Measurements from ENCODE around the gene LNX1. TPM values are rescaled to one million over a fixed set of nuclear protein-coding genes. Genes with fewer than 3 reads are reported as not detected.

The LNX1 gene
- total RNA-seq, 1 donor from 2014 or later, result not detected

GRCh38 chr4:53596901-53597300, 5.6 kb upstream of the LNX1 start:
- H3K36me3 Mint-ChIP-seq (ENCODE audit: low read depth), result no peaks in the 10 kb centered on the region
- no peak overlapping the region for H3K27ac Mint-ChIP-seq
- POLR2A ChIA-PET, result no interaction called here
- ATAC-seq (ENCODE audit: low read depth) (no peak), DNase-seq (no peak)
- peaks cover 18% of the 10 kb centered on the region for H3K27me3 Mint-ChIP-seq
- CTCF ChIA-PET, result no interaction called here
- H3K4me3 Mint-ChIP-seq, result no peak overlapping the region
- intact Hi-C loops (cut with micrococcal nuclease), result no loop called here
- TF ChIP-seq CTCF (IDR thresholded peaks at IDR 0.05), result no peak
- peaks cover 10% of the 10 kb centered on the region for H3K4me1 Mint-ChIP-seq
- H3K9me3 Mint-ChIP-seq, result no peaks in the 10 kb centered on the region

- no peak for DNase-seq
- ATAC-seq (ENCODE audit: low read depth), result no peak
- Mint-ChIP-seq H3K27me3 (peaks cover 23% of the 10 kb centered on the region), H3K4me3 (no peak overlapping the region), H3K27ac (no peak overlapping the region), H3K36me3 (ENCODE audit: low read depth) (no peaks in the 10 kb centered on the region), H3K4me1 (peaks cover 14% of the 10 kb centered on the region), H3K9me3 (no peaks in the 10 kb centered on the region)
- intact Hi-C loops (cut with micrococcal nuclease), result no loop called here
- ChIA-PET CTCF (no interaction called here), POLR2A (no interaction called here)
- no peak for TF ChIP-seq CTCF (IDR thresholded peaks at IDR 0.05)
These were observed 4.5 kb upstream of the LNX1 start for GRCh38 chr4:53595834-53596233.

GRCh38 chr4:53595204-53595603, 3.9 kb upstream of the LNX1 start:
- intact Hi-C loops (cut with micrococcal nuclease), result no loop called here
- Mint-ChIP-seq H3K27me3 (peaks cover 27% of the 10 kb centered on the region), H3K27ac (no peak overlapping the region), H3K36me3 (ENCODE audit: low read depth) (no peaks in the 10 kb centered on the region), H3K9me3 (no peaks in the 10 kb centered on the region), H3K4me1 (peaks cover 14% of the 10 kb centered on the region), H3K4me3 (no peak overlapping the region)
- ChIA-PET POLR2A (no interaction called here), CTCF (no interaction called here)
- DNase-seq (no peak), ATAC-seq (ENCODE audit: low read depth) (no peak)
- no peak for TF ChIP-seq CTCF (IDR thresholded peaks at IDR 0.05)

GRCh38 chr4:53593765-53594164, 2.5 kb upstream of the LNX1 start:
- ChIA-PET CTCF (no interaction called here), POLR2A (no interaction called here)
- DNase-seq (no peak), ATAC-seq (ENCODE audit: low read depth) (no peak)
- Mint-ChIP-seq H3K4me3 (no peak overlapping the region), H3K4me1 (peaks cover 14% of the 10 kb centered on the region), H3K9me3 (no peaks in the 10 kb centered on the region), H3K36me3 (ENCODE audit: low read depth) (no peaks in the 10 kb centered on the region), H3K27me3 (peaks cover 31% of the 10 kb centered on the region), H3K27ac (no peak overlapping the region)
- intact Hi-C loops (cut with micrococcal nuclease), result no loop called here
- TF ChIP-seq CTCF (IDR thresholded peaks at IDR 0.05), result no peak

GRCh38 chr4:53592686-53593501, 1.6 kb upstream of the LNX1 start:
- DNase-seq (no peak), ATAC-seq (ENCODE audit: low read depth) (no peak)
- ChIA-PET CTCF (no interaction called here), POLR2A (no interaction called here)
- H3K4me1 Mint-ChIP-seq, result peaks cover 14% of the 10 kb centered on the region
- H3K36me3 Mint-ChIP-seq (ENCODE audit: low read depth), result no peaks in the 10 kb centered on the region
- H3K4me3 Mint-ChIP-seq, result no peak overlapping the region
- TF ChIP-seq CTCF (IDR thresholded peaks at IDR 0.05), result no peak
- H3K27ac Mint-ChIP-seq, result no peak overlapping the region
- no peaks in the 10 kb centered on the region for H3K9me3 Mint-ChIP-seq
- intact Hi-C loops (cut with micrococcal nuclease), result no loop called here
- peaks cover 31% of the 10 kb centered on the region for H3K27me3 Mint-ChIP-seq
